Right hindlimb (tissue), 1 donor: ENCODE results near the gene SLC1A2.

Source experiments
- DNase-seq: peaks from one replicate; pipeline ENCODE4 v3.0.0-alpha.2; 2018

SLC1A2 gene

GRCh38 chr11:35214226-35214770 lies 205.1 kb downstream of the SLC1A2 start:
- no peak for DNase-seq

GRCh38 chr11:35211952-35212351 lies 207.4 kb downstream of the SLC1A2 start:
- no peak for DNase-seq

DNA sequence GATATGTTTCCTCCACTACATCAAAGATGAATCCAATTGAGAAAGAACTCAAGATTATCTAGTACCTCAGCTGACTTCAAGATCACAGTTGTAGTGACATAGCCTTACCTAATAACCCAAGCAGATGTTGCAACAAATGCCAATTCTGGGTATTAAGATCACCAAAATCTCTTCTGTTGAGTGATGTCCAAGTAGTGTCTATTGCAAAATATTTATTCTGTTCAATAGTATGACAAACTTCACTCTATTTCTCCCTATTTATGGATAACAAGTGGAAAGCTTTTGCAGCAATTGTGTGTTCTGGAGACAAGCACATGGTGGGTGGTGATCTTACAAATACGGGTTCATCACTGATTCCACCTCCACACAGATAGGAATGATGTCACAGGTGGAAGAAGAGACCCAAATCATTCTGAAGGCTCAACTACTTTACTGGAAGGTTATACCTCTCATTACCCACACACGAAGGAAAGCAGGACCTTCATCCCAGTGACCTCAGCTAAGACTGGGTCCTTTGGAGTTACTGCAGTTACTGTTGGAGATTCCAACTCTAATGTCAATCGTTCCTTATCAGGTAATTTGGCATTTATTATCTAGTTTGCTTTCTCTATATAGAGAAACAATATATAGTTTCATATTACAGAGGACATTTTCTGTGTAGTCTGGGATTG lies 208.3 kb downstream of the SLC1A2 start:
- DNase-seq, result no peak

DNA sequence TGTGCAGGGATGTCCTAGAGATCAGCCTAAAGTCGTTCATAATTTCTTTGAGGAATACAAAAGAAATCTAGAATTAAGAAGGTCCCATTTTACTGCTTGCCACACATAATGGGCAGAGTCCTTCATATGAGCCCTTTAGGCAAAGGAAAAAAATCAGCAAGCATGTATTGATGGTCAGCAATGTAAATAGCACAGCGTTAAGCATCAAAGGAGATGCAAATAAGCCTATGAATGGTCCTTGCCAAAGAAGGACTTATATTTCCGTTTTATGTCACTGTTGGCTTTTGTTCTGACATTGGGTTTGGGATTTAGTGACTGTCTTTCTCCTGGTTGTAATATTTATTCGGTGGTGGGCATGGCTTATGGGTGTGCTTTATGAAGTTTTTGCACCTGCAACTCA lies 210.6 kb downstream of the SLC1A2 start:
- DNase-seq, result no peak

- DNase-seq, result no peak
Observed at GRCh38 chr11:35207471-35208403, 211.6 kb downstream of the SLC1A2 start.

- DNase-seq, result no peak
Observed at GRCh38 chr11:35206616-35207015, 212.7 kb downstream of the SLC1A2 start.

DNA sequence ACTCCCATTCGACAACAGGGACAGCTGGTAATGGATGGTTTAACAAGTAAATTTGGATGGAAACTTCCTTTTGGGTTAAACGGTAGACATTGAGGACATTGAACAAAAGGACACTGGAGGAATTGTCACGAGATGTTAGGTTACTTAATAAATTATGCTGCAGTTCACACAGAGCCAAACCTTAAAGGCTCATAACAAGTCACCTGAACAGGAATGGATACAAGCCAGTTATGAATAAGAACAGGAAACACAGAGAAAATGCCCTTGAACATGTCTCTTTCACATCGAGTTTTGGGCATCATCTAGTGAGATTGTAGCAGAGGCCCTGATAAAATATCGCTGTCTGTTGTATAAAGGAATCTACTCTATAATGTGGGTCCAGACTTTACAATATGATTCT lies 214.7 kb downstream of the SLC1A2 start:
- DNase-seq, result no peak
